HG02571 (cell line): ENCODE data around the gene LRP10.
"Not testable (repeated sequence)": the region's sequence is repeated elsewhere in the genome, so short reads cannot be mapped to it uniquely, and the experiment has no call there.

Experiments
- ATAC-seq: cut with Tn5 transposase; IDR thresholded peaks from one replicate; pipeline ENCODE4 v1.9.1; 2021; ENCODE audit warnings: mild to moderate bottlenecking, moderate library complexity; ENCODE audit not compliant: unreplicated experiment

The LRP10 gene

GRCh38 chr14:22886500-22887259 lies 15.1 kb downstream of the LRP10 start:
- ATAC-seq = peak; percentile 50

GRCh38 chr14:22887260-22887989 lies 15.9 kb downstream of the LRP10 start:
- ATAC-seq = peak; percentile 39

- peak; percentile 54 for ATAC-seq
These were observed 16.4 kb downstream of the LRP10 start for GRCh38 chr14:22887990-22888378.

GRCh38 chr14:22888662-22889061 lies 17.1 kb downstream of the LRP10 start:
- no peak for ATAC-seq

GRCh38 chr14:22890416-22890815 lies 18.9 kb downstream of the LRP10 start:
- ATAC-seq = no peak

- no peak for ATAC-seq
These were observed 20.9 kb downstream of the LRP10 start for GRCh38 chr14:22892488-22892887.

GRCh38 chr14:22893706-22894105 lies 22.2 kb downstream of the LRP10 start:
- no peak for ATAC-seq

- ATAC-seq = no peak
These were observed 23.9 kb downstream of the LRP10 start for GRCh38 chr14:22895402-22895801.

GRCh38 chr14:22896356-22896755 lies 24.8 kb downstream of the LRP10 start:
- ATAC-seq = no peak

- ATAC-seq = no peak
These were observed 25.2 kb downstream of the LRP10 start for GRCh38 chr14:22896760-22897159.

- no peak for ATAC-seq
These were observed 25.8 kb downstream of the LRP10 start for GRCh38 chr14:22897357-22897756.

GRCh38 chr14:22898302-22899090 lies 27.0 kb downstream of the LRP10 start:
- ATAC-seq = no peak

GRCh38 chr14:22900081-22900799 lies 28.7 kb downstream of the LRP10 start:
- ATAC-seq = peak; percentile 47

- no peak for ATAC-seq
These were observed 30.3 kb downstream of the LRP10 start for GRCh38 chr14:22901799-22902198.

GRCh38 chr14:22903742-22904087 lies 32.2 kb downstream of the LRP10 start:
- ATAC-seq = no peak

GRCh38 chr14:22905627-22906026 lies 34.1 kb downstream of the LRP10 start:
- ATAC-seq = no peak

- ATAC-seq = no peak
These were observed 34.5 kb downstream of the LRP10 start for GRCh38 chr14:22906073-22906472.

- no peak for ATAC-seq
These were observed 35.9 kb downstream of the LRP10 start for GRCh38 chr14:22907429-22907828.

- no peak for ATAC-seq
These were observed 37.1 kb downstream of the LRP10 start for GRCh38 chr14:22908601-22909000.

GRCh38 chr14:22910916-22911315 lies 39.4 kb downstream of the LRP10 start:
- no peak for ATAC-seq

GRCh38 chr14:22914836-22915235 lies 43.3 kb downstream of the LRP10 start:
- not testable (repeated sequence) for ATAC-seq
